Measurements from ENCODE around the gene CADM2. TPM values are rescaled to one million over a fixed set of nuclear protein-coding genes. Genes with fewer than 3 reads are reported as not detected.

CADM2 gene
- total and polyA plus RNA-seq, 2 donors from 2014 or later: 0.06 to 0.25 TPM

DNA sequence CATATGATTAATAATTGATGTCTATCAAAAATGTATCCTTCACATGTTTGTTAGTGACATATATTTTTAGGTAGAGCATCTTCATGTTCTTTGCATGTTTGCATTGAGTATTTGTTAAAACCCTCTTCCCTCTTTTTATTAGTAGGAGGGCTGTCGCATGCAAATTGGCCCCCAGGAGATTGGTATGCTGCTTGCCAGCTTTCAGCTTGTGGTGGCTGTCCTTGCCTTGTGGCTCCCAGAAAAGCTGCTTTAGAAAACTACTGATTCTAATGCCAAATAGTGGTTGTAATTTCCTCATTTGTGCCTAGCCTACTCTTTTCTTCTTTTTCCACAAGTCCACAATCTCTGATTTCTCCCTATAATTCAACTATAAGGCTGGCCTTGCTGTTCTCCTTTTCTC is 1145.4 kb downstream of the CADM2 start:
- H3K27me3 ChIP-seq (ENCODE audit: control insufficient read depth, insufficient read depth, low read length): no peaks in the 10 kb centered on the region
- no peaks in the 10 kb centered on the region for H3K4me1 ChIP-seq (ENCODE audit: control insufficient read depth in 2 of 3, insufficient read depth in 2 of 3, low read depth in 1 of 3, low read length in 3 of 3)
- no peak overlapping the region for H3K9ac ChIP-seq (ENCODE audit: low read length in 3 of 3)
- no peaks in the 10 kb centered on the region for H3K9me3 ChIP-seq (ENCODE audit: control insufficient read depth in 2 of 3, insufficient read depth in 1 of 3, low read length in 3 of 3)
- DNase-seq: no peak
- no peak overlapping the region for H3K27ac ChIP-seq (ENCODE audit: low read depth in 2 of 2, low read length in 2 of 2)
- intact Hi-C loops (cut with DNase I): no loop called here
- TF ChIP-seq, protein P1, sequence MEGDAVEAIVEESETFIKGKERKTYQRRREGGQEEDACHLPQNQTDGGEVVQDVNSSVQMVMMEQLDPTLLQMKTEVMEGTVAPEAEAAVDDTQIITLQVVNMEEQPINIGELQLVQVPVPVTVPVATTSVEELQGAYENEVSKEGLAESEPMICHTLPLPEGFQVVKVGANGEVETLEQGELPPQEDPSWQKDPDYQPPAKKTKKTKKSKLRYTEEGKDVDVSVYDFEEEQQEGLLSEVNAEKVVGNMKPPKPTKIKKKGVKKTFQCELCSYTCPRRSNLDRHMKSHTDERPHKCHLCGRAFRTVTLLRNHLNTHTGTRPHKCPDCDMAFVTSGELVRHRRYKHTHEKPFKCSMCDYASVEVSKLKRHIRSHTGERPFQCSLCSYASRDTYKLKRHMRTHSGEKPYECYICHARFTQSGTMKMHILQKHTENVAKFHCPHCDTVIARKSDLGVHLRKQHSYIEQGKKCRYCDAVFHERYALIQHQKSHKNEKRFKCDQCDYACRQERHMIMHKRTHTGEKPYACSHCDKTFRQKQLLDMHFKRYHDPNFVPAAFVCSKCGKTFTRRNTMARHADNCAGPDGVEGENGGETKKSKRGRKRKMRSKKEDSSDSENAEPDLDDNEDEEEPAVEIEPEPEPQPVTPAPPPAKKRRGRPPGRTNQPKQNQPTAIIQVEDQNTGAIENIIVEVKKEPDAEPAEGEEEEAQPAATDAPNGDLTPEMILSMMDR (IDR thresholded peaks at IDR 0.05; ENCODE audit: borderline replicate concordance, extremely low read depth, insufficient read depth): no peak
- no peak for FAIRE-seq
- no peaks in the 10 kb centered on the region for H3K36me3 ChIP-seq (ENCODE audit: control insufficient read depth in 2 of 3, insufficient read depth in 3 of 3, low read length in 3 of 3)
- no peak overlapping the region for H3K4me3 ChIP-seq (ENCODE audit: low read length in 3 of 3)

DNA sequence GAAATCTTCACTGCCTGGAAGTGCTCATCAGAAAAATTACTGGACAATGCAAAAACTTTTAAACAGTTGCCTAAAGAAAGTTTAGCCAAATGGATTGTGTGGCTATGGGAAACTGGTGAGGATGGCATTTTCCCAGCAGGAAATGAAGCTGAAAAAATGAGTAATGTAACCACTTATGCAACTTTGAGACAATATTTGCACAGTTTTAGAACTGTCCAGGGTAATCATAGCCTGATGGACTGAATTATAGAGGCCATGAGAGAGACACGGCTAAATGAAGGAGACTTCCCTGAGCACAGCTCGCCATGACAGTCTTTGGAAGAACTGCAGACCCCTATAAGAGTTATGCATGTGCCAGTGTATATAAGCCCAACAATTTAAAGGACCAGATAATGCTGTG is 1150.6 kb downstream of the CADM2 start:
- Histone ChIP-seq H3K9me3 (ENCODE audit: control insufficient read depth in 2 of 3, insufficient read depth in 1 of 3, low read length in 3 of 3) (no peaks in the 10 kb centered on the region), H3K4me1 (ENCODE audit: control insufficient read depth in 2 of 3, insufficient read depth in 2 of 3, low read depth in 1 of 3, low read length in 3 of 3) (no peaks in the 10 kb centered on the region), H3K9ac (ENCODE audit: low read length in 3 of 3) (no peak overlapping the region), H3K4me3 (ENCODE audit: low read length in 3 of 3) (no peak overlapping the region), H3K36me3 (ENCODE audit: control insufficient read depth in 2 of 3, insufficient read depth in 3 of 3, low read length in 3 of 3) (no peaks in the 10 kb centered on the region), H3K27ac (ENCODE audit: low read depth in 2 of 2, low read length in 2 of 2) (no peak overlapping the region), H3K27me3 (ENCODE audit: control insufficient read depth, insufficient read depth, low read length) (no peaks in the 10 kb centered on the region)
- FAIRE-seq: no peak
- TF ChIP-seq, protein P1 (IDR thresholded peaks at IDR 0.05; ENCODE audit: borderline replicate concordance, extremely low read depth, insufficient read depth): no peak
- no peak for DNase-seq
- intact Hi-C loops (cut with DNase I): no loop called here

Small RNA genes within 50 kb of the gene (microRNA-seq; reads per million reads assigned to microRNA genes)
- not detected for gene MIR5688

Measured in kidney (tissue), 14 donors.